Ascending aorta (tissue), 2 donors: ENCODE data around the gene ARMH2. TPM values are rescaled to one million over a fixed set of nuclear protein-coding genes. Genes with fewer than 3 reads are reported as not detected.

Source experiments
- DNase-seq, 2 donors: peaks; one replicate each; pipeline ENCODE4 v3.0.0-alpha.2; 2019; ENCODE audit warnings: low spot score in 2 of 2
- H3K27ac ChIP-seq, 2 donors: fragments of 200-600 bp; sonication (generic); one replicate each; pipeline ENCODE4 v1.5.1; 2016 to 2017; ENCODE audit warnings: mild to moderate bottlenecking in 1 of 2
- H3K27me3 ChIP-seq: fragments of 200-600 bp; sonication (generic); one replicate; pipeline ENCODE4 v1.5.1; 2017
- H3K36me3 ChIP-seq, 2 donors: fragments of 200-600 bp; sonication (generic); one replicate each; pipeline ENCODE4 v1.5.1; 2016
- H3K4me1 ChIP-seq, 2 donors: fragments of 200-600 bp; sonication (generic); one replicate each; pipeline ENCODE4 v1.5.1; 2016 to 2017; ENCODE audit warnings: mild to moderate bottlenecking in 1 of 2
- H3K4me3 ChIP-seq, 2 donors: fragments of 200-600 bp; sonication (generic); one replicate each; pipeline ENCODE4 v1.5.1; 2016 to 2017; ENCODE audit warnings: mild to moderate bottlenecking in 1 of 2
- H3K9me3 ChIP-seq, 2 donors: fragments of 200-600 bp; sonication (generic); one replicate each; pipeline ENCODE4 v1.5.1; 2016
- intact Hi-C: fragments of 100-400 bp; cut with DNase I; formaldehyde crosslinking; loops from one replicate; pipeline ENCODE4 v1.15.1; 2023
- total RNA-seq: library from RNA; depleted of rRNA; stranded (reverse); fragments of >200 nt; gene quantifications from one replicate; pipeline ENCODE4 v1.1.0, GENCODE V29; 2016
- TF ChIP-seq, protein P1 (sequence below), 3 experiments: fragments of 200-600 bp in 2 of 3; fragments of 450-650 bp in 1 of 3; sonication (generic) in 2 of 3; IDR thresholded peaks; one replicate each; pipeline ENCODE4 v1.5.1; 2016 to 2019; ENCODE audit warnings: antibody characterized with exemption in 3 of 3, mild to moderate bottlenecking in 1 of 3, moderate library complexity in 1 of 3

The ARMH2 gene
- total RNA-seq, 1 donor from 2014 or later, result not detected

DNA sequence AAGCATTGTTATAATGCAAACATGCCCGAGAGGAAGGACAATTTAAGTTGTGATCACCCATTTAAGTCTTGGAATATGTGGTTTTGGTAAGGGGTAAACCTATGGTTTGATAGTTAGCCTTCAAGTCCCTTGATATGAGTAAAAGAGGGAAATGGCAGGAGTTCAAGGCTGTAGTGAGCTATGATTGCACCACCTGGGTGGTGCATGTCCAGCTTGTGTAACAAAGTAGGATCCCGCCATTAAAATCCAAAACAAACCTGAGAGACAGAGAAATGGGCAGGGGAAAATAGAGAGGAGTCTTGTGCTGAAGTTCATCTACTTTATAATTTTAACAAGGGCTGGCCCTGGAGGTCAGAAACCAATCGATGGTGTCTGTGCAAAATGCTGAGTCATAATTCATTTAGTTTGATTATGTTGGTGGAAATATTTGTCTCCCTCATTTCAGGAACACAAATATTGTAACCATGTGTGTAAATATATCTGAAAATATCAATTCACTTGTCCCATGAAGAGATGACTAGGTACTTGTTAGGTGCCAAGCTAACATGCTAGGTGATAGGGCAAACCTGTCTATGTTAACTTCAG is 23.2 kb upstream of the ARMH2 start:
- intact Hi-C loops, result no loop called here
- DNase-seq, result no peak
- no peaks in the 10 kb centered on the region for H3K36me3 ChIP-seq
- no peaks in the 10 kb centered on the region for H3K4me1 ChIP-seq
- TF ChIP-seq, protein P1, sequence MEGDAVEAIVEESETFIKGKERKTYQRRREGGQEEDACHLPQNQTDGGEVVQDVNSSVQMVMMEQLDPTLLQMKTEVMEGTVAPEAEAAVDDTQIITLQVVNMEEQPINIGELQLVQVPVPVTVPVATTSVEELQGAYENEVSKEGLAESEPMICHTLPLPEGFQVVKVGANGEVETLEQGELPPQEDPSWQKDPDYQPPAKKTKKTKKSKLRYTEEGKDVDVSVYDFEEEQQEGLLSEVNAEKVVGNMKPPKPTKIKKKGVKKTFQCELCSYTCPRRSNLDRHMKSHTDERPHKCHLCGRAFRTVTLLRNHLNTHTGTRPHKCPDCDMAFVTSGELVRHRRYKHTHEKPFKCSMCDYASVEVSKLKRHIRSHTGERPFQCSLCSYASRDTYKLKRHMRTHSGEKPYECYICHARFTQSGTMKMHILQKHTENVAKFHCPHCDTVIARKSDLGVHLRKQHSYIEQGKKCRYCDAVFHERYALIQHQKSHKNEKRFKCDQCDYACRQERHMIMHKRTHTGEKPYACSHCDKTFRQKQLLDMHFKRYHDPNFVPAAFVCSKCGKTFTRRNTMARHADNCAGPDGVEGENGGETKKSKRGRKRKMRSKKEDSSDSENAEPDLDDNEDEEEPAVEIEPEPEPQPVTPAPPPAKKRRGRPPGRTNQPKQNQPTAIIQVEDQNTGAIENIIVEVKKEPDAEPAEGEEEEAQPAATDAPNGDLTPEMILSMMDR (IDR thresholded peaks at IDR 0.05), result no peak
- H3K27ac ChIP-seq, result no peak overlapping the region
- H3K4me3 ChIP-seq, result no peak overlapping the region
- H3K9me3 ChIP-seq, result no peaks in the 10 kb centered on the region
- H3K27me3 ChIP-seq, result no peaks in the 10 kb centered on the region

DNA sequence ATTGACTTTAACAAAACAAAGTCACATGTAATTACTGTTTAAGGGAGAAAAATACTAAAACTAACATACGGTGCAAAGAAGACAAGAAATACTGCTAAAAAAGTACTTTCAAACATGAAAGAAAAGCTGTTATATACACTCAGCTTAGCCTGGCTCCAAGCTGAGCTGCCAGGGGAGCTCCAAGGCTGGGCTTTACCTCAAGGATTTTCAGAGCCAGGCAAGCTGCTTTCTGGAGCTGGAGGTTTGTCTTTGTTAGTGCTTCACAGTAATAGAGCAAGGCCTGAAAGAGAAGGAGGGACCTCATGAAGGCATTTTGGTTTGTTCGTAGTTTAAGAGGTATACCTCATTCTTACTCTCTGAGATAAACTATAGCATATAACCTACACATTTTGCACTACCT is 19.6 kb upstream of the ARMH2 start:
- no peaks in the 10 kb centered on the region for H3K27me3 ChIP-seq
- H3K4me3 ChIP-seq, result no peak overlapping the region
- intact Hi-C loops, result no loop called here
- H3K4me1 ChIP-seq, result no peaks in the 10 kb centered on the region
- no peaks in the 10 kb centered on the region for H3K9me3 ChIP-seq
- TF ChIP-seq, protein P1 (IDR thresholded peaks at IDR 0.05), result no peak
- no peak overlapping the region for H3K27ac ChIP-seq
- no peak for DNase-seq
- H3K36me3 ChIP-seq, result no peaks in the 10 kb centered on the region

DNA sequence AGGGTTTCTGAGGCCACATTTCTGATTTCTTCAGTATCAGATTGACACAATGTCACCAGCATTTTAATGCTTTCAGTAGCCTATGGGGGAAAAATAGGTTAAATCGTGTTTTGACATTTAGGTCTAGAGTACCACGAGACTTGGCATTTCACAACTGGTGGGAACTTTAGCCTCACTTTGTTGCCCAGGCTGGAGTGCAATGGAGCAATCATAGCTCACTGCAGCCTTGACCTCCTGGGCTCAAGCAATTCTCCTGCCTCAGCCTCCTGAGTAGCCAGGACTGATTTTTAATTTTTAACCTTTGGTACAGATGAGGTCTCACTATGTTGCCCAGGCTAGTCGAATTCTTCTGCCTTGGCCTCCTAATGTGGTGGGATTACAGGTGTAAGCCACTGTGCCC is 11.0 kb upstream of the ARMH2 start:
- Histone ChIP-seq H3K36me3 (no peaks in the 10 kb centered on the region), H3K9me3 (no peaks in the 10 kb centered on the region), H3K4me3 (no peak overlapping the region), H3K27me3 (no peaks in the 10 kb centered on the region), H3K4me1 (no peaks in the 10 kb centered on the region), H3K27ac (no peak overlapping the region)
- intact Hi-C loops, result no loop called here
- DNase-seq, result no peak
- TF ChIP-seq, protein P1 (IDR thresholded peaks at IDR 0.05), result no peak

DNA sequence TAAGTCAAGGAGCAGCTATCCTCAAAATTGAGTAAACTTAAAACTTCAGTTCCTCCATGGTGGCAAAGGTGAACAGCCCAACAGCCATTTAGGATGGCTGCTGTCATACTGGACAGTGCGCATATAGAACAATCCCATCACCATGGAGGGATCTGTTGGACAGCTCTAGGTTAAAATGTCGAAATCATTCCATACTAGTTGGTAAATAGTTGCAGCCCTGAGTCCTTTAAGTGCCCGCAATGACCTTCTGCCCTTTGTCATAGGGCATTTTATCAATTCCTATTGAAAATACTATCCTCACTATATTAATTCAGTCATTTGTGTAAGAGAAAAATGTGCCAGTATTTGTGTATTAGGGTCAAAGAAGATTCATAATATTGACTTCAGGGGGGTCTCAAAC is 8.9 kb upstream of the ARMH2 start:
- intact Hi-C loops, result no loop called here
- TF ChIP-seq, protein P1 (IDR thresholded peaks at IDR 0.05), result no peak
- DNase-seq, result no peak
- Histone ChIP-seq H3K36me3 (no peaks in the 10 kb centered on the region), H3K4me3 (no peak overlapping the region), H3K27ac (no peak overlapping the region), H3K4me1 (no peaks in the 10 kb centered on the region), H3K9me3 (no peaks in the 10 kb centered on the region), H3K27me3 (no peaks in the 10 kb centered on the region)

DNA sequence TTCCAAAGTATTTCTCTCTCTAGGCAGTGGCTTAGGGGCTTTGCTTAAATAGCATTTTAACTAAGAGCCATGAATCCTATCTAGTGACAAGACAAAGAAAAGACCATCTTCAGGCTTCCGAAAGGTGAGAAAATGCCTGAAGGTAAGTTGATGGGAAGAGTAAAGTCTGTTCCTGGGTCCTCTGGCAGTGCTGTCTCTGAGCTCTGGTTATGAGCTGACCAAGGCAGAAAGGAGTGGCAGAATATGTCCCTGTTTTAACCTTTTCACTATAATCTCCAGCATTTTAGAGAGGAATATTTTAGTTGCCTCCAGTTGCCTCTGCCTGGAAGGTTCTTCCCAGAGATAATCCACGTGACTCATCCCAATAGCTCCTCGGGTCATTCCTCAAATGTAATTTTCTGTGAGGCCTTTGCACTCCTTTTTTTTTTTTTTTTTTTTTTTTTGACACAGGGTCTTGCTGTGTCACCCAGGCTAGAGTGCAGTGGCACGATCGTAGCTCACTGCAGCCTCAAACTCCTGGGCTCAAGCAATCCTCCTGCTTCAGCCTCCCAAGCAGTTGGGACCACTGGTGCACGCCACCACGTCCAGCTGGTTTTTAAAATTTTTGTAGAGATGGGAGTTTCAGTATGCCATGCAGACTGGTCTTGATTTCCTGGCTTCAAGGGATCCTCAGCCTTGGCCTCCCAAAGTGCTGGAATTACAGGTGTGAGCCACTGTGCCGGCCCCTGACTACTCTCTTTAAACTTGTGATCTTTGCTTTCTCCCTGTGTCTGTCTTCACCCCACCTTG is 3.7 kb upstream of the ARMH2 start:
- H3K27ac ChIP-seq, result no peak overlapping the region
- H3K4me1 ChIP-seq, result no peaks in the 10 kb centered on the region
- TF ChIP-seq, protein P1 (IDR thresholded peaks at IDR 0.05), result no peak
- H3K27me3 ChIP-seq, result no peaks in the 10 kb centered on the region
- intact Hi-C loops, result no loop called here
- H3K36me3 ChIP-seq, result no peaks in the 10 kb centered on the region
- DNase-seq, result no peak
- no peak overlapping the region for H3K4me3 ChIP-seq
- H3K9me3 ChIP-seq, result no peaks in the 10 kb centered on the region
